Cardiac muscle cell (in vitro differentiated cells and primary cell): ENCODE data around the gene MFRP. TPM values are rescaled to one million over a fixed set of nuclear protein-coding genes. Genes with fewer than 3 reads are reported as not detected.

Experiments used
- DNase-seq, 2 donors: peaks; one replicate each; pipeline versions ENCODE4 v3.0.0 to v3.0.0-alpha.2; 2010 to 2017; ENCODE audit warnings: low read depth in 1 of 2, low spot score in 1 of 2
- H3K27ac ChIP-seq: fragments of 200-600 bp; sonication (generic); 2 replicates; pipeline ENCODE4 v1.5.1; 2016
- H3K27me3 ChIP-seq: fragments of 200-600 bp; sonication (generic); 2 replicates; pipeline ENCODE4 v1.6.0; 2016; ENCODE audit warnings: control low read depth
- H3K36me3 ChIP-seq: fragments of 200-600 bp; sonication (generic); 2 replicates; pipeline ENCODE4 v1.5.1; 2016; ENCODE audit warnings: control low read depth
- H3K4me1 ChIP-seq: fragments of 200-600 bp; sonication (generic); 2 replicates; pipeline ENCODE4 v1.8.1; 2017; ENCODE audit warnings: low read depth, mild to moderate bottlenecking, mixed run types
- H3K4me3 ChIP-seq: fragments of 200-600 bp; sonication (generic); 2 replicates; pipeline ENCODE4 v1.5.1; 2016; ENCODE audit warnings: mild to moderate bottlenecking
- H3K9me3 ChIP-seq: fragments of 200-600 bp; sonication (generic); 2 replicates; pipeline ENCODE4 v1.5.1; 2017; ENCODE audit warnings: low read depth, mild to moderate bottlenecking, control low read depth
- polyA plus RNA-seq: library from polyadenylated mRNA; unstranded; fragments of >200 nt; fragmentation: Nextera tagmentation; extraction: Ambion mirVana; gene quantifications from 2 replicates; pipeline ENCODE4 v1.2.1, GENCODE V29; 2016
- total RNA-seq: library from RNA; depleted of rRNA; stranded (reverse); fragments of >200 nt; gene quantifications from 2 replicates; pipeline ENCODE4 v1.2.3, GENCODE V29; 2016
- TF ChIP-seq, protein P1 (sequence below): IDR thresholded peaks from 2 replicates; pipeline ENCODE4 v1.5.1; 2012; ENCODE audit warnings: low read depth, mild to moderate bottlenecking, low read length

Gene MFRP
- total and polyA plus RNA-seq, 2 experiments from 2014 or later: not detected

DNA sequence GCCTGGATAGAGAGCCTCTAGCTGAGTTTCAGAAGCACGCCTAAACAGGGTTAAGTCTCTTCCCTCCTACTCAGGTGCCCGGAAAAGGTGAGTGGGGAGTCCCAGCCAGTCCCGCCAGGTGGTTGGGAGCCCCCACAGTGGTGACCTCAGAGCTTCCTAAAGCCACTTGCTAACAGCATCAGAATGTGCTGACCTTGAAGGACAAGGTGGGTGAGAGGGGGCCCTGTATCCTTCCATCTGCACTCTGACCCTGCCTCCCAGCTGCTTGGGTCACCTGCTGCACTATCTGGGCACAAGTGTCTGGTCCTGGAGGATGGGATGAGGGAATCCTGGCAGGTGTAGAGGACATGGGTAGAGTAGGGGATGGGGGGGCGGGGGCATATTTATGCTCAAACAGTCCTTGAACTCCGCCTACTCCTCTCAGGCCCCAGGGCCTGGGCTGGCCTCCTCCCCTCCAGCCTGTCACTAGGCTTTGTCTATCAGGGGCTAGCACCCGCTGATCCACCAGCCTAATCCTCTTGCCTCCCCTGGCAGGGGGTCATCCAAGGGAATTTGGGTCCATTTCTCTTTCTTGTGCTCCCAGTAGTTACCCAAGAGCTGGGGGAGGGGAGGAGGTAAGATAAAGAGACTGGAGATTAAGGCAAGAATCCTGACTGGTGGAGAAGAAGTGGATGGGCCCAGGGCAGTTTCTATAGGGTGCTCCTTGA is 31.6 kb upstream of the MFRP start:
- Histone ChIP-seq H3K4me1 (peaks cover 67% of the 10 kb centered on the region), H3K4me3 (peak overlapping the region; percentile 43), H3K27me3 (peaks cover 1% of the 10 kb centered on the region), H3K9me3 (no peaks in the 10 kb centered on the region), H3K27ac (peak overlapping the region; percentile 98), H3K36me3 (no peaks in the 10 kb centered on the region)
- TF ChIP-seq, protein P1, sequence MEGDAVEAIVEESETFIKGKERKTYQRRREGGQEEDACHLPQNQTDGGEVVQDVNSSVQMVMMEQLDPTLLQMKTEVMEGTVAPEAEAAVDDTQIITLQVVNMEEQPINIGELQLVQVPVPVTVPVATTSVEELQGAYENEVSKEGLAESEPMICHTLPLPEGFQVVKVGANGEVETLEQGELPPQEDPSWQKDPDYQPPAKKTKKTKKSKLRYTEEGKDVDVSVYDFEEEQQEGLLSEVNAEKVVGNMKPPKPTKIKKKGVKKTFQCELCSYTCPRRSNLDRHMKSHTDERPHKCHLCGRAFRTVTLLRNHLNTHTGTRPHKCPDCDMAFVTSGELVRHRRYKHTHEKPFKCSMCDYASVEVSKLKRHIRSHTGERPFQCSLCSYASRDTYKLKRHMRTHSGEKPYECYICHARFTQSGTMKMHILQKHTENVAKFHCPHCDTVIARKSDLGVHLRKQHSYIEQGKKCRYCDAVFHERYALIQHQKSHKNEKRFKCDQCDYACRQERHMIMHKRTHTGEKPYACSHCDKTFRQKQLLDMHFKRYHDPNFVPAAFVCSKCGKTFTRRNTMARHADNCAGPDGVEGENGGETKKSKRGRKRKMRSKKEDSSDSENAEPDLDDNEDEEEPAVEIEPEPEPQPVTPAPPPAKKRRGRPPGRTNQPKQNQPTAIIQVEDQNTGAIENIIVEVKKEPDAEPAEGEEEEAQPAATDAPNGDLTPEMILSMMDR: no peak
- no peak for DNase-seq

DNA sequence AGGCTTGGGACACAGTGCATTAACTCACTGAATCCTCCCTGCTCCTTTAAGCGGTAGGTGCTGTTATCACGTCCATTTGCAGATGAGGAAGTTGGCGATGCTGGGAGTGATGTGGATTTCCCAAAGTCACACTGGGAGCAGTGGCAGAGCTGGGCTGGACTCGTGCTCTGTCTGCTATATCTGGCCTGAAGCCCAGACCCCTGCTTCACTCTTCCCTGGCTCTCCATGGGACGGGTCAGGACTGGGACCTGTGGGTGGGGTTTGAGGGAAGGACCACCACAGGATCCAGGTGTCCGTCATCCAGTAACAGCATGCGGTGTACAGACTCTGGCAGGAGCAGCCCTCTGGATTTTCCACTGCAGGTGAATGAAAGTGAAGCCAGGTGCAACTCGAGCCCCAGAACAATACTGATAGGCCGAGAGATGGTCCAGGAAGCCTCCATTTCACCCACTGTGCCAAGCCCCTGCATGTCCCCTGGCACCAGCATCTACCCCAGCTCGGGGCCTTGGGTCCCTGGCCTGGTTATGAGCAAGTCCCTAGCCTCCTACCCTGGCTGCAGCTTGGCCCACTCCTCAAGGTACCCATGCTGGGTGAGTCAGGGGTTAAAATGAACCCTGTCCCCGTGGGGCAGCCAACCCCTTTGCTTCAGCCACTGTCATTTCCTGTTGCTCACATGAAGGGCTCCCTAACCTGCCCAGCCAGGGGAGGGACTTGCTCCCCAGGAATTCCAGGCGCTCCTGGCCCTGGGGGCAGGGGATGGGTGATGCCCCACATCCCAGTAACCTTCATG is 30.8 kb upstream of the MFRP start:
- Histone ChIP-seq H3K9me3 (no peaks in the 10 kb centered on the region), H3K27me3 (no peaks in the 10 kb centered on the region), H3K4me1 (peaks cover 68% of the 10 kb centered on the region), H3K27ac (peak overlapping the region; percentile 98), H3K4me3 (peak overlapping the region; percentile 43), H3K36me3 (no peaks in the 10 kb centered on the region)
- TF ChIP-seq, protein P1: no peak
- DNase-seq: no peak

DNA sequence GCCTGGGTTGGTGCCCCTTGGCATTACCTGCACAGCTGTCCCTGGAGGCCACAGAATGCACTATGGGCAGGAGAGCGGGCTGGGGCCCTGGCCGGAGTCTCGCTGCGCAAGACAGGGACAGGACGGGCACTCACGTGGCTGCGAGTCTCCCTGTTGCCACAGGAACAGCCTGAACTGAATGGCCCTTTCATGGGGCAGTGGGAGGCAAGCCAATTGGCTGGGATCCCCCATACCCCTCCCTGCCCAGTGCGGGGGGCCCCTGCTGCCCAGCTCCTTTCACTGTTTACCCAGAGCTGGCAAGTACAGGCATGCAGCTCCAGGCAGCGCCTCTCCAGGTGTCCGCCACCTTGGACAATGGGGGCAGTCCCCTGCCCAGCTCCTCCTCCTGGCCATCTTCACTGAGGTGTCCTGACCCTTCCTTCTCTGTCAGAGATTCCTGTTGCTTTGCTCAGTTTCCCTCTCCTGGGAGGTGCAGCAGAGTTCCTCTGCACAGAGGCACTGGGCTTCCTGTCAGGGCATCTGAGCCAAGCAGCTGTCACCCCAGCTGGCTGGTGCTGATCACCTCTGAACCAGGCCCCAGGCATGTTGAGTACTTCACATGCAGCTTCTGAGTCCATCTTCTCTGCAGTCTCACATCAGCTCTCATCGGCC is 29.8 kb upstream of the MFRP start:
- H3K27me3 ChIP-seq: no peaks in the 10 kb centered on the region
- H3K4me3 ChIP-seq: no peak overlapping the region
- no peaks in the 10 kb centered on the region for H3K9me3 ChIP-seq
- H3K27ac ChIP-seq: peak overlapping the region; percentile 69
- DNase-seq: no peak
- H3K4me1 ChIP-seq: peaks cover 78% of the 10 kb centered on the region
- H3K36me3 ChIP-seq: no peaks in the 10 kb centered on the region
- TF ChIP-seq, protein P1: no peak

DNA sequence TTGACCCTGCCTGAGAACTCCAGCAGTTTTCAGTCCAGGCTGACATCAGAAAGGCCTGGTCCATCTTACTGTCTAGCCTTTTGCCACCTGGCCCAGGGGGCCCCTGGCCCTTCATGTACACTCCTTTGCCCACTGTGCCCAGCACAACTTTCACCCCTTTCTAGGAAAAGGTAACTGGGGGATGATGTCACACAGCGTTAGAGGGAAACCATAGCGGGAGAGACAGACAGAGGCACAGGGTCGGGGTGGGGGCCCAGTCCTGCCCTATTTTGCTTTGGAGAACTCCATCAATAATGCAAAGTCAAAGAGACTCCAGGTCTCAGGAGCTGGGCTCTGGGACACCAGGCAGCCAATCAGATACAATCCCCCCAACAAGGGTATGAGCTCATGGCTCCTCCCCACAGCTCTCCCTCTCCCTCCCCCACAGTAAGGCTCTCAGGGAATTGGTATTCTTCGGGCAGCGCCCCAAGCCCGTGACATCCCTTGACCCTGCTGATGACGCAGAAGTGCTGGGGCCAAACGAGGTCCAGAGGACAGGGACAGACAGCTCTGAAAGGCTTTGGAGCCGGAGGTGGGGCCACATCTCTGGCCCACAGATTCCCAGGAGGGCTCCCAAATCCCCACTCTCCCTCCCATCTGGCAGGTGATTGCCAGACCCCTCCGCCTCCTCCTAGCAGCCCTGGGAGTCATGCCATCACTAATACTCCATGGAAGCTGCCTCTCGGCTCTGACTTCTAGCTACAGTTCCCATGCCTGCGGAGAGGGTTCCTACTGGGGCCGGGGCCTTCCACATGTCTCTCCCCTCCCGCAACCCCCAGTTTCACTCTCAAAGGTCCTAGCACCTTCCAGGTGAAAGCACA is 29.1 kb upstream of the MFRP start:
- Histone ChIP-seq H3K4me1 (peaks cover 83% of the 10 kb centered on the region), H3K36me3 (no peaks in the 10 kb centered on the region), H3K9me3 (no peaks in the 10 kb centered on the region), H3K4me3 (no peak overlapping the region), H3K27me3 (no peaks in the 10 kb centered on the region), H3K27ac (peak overlapping the region; percentile 69)
- DNase-seq: peak in 1 of 2 donors; percentile 77
- TF ChIP-seq, protein P1: no peak
